ENCODE measurements around the gene KCNN3. TPM values are rescaled to one million over a fixed set of nuclear protein-coding genes. Genes with fewer than 3 reads are reported as not detected.

The KCNN3 gene
- total and polyA plus RNA-seq, 8 donors: 1.9 to 3.1 (median 2.3) TPM

GRCh38 chr1:154812877-154813276, 57.2 kb downstream of the KCNN3 start:
- intact Hi-C loops (cut with DNase I): no loop called here
- DNase-seq: no peak
- H3K4me3 ChIP-seq: no peak overlapping the region
- no peak overlapping the region for H3K27ac ChIP-seq
- no peaks in the 10 kb centered on the region for H3K36me3 ChIP-seq
- ATAC-seq: no peak
- H3K27me3 ChIP-seq: peaks cover 0 to 4% of the 10 kb centered on the region in 2 donors
- no peaks in the 10 kb centered on the region for H3K4me1 ChIP-seq
- H3K9me3 ChIP-seq: no peaks in the 10 kb centered on the region
- TF ChIP-seq, protein P1, sequence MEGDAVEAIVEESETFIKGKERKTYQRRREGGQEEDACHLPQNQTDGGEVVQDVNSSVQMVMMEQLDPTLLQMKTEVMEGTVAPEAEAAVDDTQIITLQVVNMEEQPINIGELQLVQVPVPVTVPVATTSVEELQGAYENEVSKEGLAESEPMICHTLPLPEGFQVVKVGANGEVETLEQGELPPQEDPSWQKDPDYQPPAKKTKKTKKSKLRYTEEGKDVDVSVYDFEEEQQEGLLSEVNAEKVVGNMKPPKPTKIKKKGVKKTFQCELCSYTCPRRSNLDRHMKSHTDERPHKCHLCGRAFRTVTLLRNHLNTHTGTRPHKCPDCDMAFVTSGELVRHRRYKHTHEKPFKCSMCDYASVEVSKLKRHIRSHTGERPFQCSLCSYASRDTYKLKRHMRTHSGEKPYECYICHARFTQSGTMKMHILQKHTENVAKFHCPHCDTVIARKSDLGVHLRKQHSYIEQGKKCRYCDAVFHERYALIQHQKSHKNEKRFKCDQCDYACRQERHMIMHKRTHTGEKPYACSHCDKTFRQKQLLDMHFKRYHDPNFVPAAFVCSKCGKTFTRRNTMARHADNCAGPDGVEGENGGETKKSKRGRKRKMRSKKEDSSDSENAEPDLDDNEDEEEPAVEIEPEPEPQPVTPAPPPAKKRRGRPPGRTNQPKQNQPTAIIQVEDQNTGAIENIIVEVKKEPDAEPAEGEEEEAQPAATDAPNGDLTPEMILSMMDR (IDR thresholded peaks at IDR 0.05): no peak

DNA sequence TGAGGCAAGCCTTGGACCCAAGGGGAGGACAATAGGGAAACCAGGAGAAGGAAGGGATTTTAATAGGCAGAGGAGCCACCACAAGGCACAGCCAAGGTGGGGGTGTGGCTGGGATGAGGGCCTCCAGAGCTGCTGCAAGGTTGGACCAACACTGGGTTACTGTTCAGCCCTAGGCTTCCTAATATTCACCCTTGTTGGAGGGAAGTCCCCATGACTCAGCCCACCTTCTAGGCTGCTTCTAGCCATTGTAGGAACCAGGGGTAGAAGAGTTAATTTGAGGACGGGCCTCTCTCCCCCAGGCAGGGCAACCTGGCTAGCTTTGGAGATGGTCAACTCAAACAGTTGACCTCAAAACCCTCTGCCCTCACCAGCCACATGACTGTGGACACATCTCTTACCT, 59.5 kb downstream of the KCNN3 start:
- ATAC-seq (no peak), DNase-seq (no peak)
- Histone ChIP-seq H3K4me3 (no peak overlapping the region), H3K9me3 (no peaks in the 10 kb centered on the region), H3K27ac (no peak overlapping the region), H3K36me3 (no peaks in the 10 kb centered on the region), H3K27me3 (peaks cover 0 to 17% of the 10 kb centered on the region in 2 donors), H3K4me1 (no peaks in the 10 kb centered on the region)
- TF ChIP-seq, protein P1 (IDR thresholded peaks at IDR 0.05): no peak
- intact Hi-C loops (cut with DNase I): no loop called here

DNA sequence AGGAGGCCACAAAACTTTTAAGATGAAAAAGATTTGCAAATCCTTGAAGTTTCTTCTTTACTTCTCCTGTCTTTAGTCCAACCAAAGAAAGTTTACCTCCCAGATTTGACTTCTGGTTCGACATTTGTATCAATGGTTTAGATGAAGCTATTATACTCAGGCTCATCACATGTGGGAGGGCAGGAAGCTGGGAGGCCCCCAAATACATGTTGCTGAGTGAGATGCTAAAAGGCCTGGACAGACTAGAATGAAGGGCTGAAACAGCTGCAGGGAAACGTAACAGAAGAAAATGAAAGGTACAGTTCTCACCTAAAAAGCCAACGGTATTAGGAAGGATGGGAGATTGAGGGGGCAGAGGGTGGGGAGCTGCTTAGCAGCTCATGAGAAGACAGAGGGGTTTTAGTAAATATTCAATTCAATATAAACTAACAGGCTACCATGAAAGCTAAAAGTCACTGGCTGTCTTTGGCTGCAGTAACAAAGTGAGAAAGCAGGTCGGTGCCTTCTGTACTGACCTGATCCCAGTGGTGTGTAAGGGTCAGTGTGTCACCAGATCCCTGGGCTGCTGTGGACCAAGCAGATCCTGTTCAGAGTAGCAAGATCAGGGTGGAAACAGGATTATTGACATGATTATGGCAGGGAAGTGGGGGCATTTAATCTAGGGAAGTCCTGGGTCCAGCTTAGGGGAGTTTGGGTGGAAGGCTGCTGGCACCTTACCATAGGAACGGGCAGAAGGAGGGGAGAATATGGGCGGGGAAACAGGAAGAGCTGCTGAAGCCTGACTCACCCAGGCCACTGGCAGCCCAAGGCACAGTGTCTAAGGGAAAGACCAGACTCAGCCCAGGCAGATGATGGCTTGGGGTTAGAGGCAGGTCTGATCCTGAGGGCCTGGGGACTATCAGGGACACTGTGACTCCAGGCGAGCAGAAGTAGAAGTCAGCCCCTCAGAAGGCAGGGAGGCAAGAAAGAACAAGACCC, 60.4 kb downstream of the KCNN3 start:
- Histone ChIP-seq H3K27ac (no peak overlapping the region), H3K36me3 (no peaks in the 10 kb centered on the region), H3K4me1 (no peaks in the 10 kb centered on the region), H3K27me3 (peaks cover 0 to 20% of the 10 kb centered on the region in 2 donors), H3K4me3 (no peak overlapping the region), H3K9me3 (no peaks in the 10 kb centered on the region)
- intact Hi-C loops (cut with DNase I): no loop called here
- ATAC-seq (peak; percentile 35), DNase-seq (no peak)
- TF ChIP-seq, protein P1 (IDR thresholded peaks at IDR 0.05): no peak

DNA sequence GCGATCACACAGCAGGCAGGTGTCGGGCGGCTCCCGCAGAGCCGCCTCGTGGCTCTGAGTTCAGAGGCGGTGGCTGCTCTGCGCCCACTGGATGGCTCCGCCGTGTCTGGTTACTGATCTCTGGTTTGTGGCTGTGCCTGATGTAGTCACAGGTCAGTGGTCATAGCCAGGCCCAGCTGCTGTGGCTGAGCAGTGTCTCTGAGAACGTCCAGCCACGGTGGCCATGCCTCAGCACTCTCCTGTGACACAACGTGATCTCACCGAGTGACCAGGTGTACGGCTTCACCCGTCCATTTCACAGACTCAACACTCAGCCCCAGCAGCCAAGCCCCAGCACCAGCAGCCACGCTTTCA, 61.2 kb downstream of the KCNN3 start:
- no peak overlapping the region for H3K4me3 ChIP-seq
- H3K9me3 ChIP-seq: no peaks in the 10 kb centered on the region
- H3K4me1 ChIP-seq: no peaks in the 10 kb centered on the region
- peaks cover 0 to 25% of the 10 kb centered on the region in 2 donors for H3K27me3 ChIP-seq
- TF ChIP-seq, protein P1 (IDR thresholded peaks at IDR 0.05): no peak
- intact Hi-C loops (cut with DNase I): no loop called here
- no peaks in the 10 kb centered on the region for H3K36me3 ChIP-seq
- H3K27ac ChIP-seq: no peak overlapping the region
- DNase-seq: no peak
- ATAC-seq: no peak

- Histone ChIP-seq H3K27ac (no peak overlapping the region), H3K4me1 (no peaks in the 10 kb centered on the region), H3K4me3 (no peak overlapping the region), H3K36me3 (no peaks in the 10 kb centered on the region), H3K27me3 (peaks cover 0 to 21% of the 10 kb centered on the region in 2 donors), H3K9me3 (no peaks in the 10 kb centered on the region)
- ATAC-seq: no peak
- no peak for DNase-seq
- intact Hi-C loops (cut with DNase I): no loop called here
- TF ChIP-seq, protein P1 (IDR thresholded peaks at IDR 0.05): no peak
These were observed 61.7 kb downstream of the KCNN3 start for GRCh38 chr1:154808261-154808908.

All from left lung (tissue), 10 donors.